ENCODE data around the gene EMX2.
"Not testable (repeated sequence)": the region's sequence is repeated elsewhere in the genome, so short reads cannot be mapped to it uniquely, and the experiment has no call there.

Gene EMX2

DNA sequence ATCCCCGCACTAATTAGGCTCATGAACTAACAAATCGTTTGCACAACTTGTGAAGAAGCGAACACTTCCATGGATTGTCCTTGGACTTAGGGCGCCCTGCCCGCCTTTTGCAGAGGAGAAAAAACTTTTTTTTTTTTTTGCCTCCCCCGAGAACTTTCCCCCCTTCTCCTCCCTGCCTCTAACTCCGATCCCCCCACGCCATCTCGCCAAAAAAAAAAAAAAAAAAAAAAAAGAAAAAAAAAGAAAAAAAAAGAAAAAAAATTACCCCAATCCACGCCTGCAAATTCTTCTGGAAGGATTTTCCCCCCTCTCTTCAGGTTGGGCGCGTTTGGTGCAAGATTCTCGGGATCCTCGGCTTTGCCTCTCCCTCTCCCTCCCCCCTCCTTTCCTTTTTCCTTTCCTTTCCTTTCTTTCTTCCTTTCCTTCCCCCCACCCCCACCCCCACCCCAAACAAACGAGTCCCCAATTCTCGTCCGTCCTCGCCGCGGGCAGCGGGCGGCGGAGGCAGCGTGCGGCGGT is at the start of gene EMX2:
EMX2 (plus strand) TSS at position 41 of the 519 bp plus-strand sequence. CDS start 522 bp downstream, outside the sequence.
- DNase-seq, result no peak

DNA sequence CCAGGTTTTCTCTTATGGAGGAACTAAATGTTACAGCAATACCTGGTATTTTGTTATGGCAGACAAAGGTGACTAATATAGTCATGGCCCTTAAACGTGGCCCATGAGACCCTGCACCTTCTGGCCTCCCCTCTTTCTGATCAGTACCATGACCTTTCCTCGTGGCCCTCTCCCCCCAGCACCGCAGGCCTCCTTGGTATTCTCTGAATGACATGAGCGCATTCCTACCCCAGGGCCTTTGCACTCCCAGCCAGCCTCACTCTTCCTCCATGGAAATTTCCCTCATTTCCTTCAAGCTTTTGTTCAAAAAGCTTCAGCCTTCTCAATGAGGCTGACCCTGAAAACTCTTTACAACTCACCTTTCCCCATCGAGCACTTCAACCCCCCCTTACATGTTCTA is 46.5 kb upstream of the EMX2 start:
- no peak for DNase-seq

DNA sequence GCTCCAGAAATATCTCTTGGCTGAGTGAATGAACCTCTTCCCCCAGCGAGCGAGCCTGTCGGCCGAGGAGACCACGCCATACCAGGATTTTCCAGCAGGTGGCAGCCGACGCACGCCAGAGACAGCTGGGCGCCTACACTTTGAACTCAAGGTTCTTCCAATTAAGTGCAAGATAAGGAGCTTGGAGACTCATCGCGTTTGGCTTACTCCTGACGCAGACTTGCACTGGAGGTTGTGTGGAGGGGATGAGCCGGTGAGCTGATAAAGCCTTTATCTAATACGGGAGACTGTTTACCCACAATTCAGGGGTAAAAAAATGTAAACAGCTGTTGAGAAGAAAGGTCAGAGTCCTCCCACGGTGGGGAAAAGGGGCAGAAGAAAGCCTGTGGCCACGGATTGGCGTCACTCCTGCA is 45.9 kb upstream of the EMX2 start:
- no peak for DNase-seq

DNA sequence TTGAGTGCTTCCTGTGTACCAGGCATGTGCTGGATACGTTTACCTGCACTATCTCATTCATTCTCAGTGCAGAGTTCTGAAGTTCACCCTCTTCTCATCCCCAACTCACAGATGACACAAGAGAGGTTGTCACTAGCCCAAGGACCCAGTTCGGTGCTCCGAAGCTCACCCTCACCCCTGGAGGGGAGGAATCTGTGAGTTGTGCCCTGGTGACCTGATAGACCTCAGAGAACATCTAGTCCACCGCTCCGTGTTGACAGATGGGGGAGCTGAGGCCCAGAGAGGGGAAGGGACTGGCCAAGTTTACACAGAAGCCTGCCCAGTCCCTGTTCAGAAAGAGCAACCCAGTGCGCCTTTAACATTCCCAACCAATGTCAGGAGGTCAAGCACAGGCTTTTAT is 44.8 kb upstream of the EMX2 start:
- no peak for DNase-seq

DNA sequence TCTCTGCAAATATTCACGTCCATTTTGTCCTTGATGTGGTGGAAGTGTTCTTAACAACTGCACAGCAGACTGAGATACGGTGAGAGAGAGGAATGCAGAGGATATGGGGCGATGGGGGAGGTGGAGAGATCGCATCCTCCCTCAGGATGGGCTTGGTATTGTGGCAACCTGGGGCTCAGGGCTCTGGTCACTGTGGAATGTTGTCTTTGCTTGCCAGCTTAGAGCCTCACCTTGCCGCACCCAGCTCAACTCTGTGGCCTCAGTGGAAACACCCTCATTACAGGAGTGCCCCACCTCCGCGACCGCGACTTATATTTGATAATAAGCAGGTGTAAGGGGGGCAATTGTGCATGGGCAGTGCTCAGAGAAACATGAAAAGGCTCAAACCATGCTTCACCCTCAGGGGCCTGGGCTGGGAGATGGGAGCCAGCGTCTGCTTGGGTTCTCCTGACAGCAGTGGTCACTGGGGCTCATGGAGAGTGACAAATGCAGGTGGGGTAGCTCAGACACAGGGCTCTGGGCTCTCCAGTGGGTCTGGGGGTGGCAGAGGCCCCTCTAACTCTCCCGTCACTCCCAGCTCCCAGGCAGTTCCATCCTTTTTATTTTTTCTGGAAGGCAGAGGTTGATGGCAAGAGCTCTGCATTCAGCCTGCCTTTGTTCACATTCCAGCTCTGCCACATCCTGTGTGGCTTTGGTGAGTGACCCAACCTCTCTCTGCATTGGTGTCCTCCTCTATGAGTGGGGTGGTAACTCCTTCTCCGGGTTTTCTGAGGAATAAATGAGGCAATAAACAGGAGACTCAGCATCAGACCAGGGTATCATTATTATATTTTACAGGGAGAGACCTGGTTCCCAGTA is 43.1 kb upstream of the EMX2 start:
- no peak for DNase-seq

DNA sequence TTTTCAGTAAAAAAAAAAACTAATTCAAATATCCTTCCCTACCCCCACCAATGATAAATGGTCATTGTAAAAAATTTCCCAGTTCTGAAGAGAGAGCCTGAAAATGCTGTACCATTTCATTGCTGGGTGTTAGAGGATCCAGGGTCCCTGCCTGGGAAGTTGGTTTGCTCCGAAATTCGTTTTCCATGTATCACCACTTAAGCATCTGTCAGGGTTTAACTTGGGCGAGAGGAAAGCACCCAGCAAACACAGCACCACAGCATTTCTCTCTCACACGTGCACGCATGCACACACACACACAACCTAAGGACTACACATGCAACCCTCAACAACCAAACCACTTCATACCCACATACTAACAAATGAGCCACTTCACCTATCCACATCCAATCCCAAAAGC is 42.1 kb upstream of the EMX2 start:
- DNase-seq, result no peak

DNA sequence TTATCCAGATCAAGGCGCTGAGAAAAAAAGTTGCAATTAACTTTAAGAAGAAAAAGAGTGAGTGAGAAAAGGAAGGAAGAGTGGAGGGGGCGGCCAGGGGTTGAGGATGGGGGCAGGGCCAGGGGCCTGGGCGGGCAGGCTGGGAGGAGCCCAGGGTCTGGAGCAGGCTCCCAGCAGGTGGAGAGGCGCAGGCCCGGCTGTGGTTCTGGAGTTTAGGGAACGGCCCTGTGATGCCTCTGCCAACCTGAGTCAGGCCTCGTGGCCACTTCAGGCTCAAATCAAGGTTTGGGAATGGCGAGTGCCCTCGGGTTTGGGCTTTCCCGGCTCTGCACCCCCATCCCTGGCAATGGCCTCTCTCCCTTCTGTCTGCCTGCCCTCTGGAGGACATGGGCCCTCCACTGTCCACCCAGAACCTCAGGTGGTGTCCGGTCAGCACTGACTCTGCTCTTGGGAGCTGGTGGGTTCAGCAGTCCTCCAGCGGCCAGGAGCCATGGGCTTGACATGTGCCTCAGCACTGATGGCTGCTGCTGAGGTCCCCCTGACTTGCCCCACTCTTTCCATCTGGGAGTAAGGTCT is 41.0 kb upstream of the EMX2 start:
- DNase-seq, result no peak

DNA sequence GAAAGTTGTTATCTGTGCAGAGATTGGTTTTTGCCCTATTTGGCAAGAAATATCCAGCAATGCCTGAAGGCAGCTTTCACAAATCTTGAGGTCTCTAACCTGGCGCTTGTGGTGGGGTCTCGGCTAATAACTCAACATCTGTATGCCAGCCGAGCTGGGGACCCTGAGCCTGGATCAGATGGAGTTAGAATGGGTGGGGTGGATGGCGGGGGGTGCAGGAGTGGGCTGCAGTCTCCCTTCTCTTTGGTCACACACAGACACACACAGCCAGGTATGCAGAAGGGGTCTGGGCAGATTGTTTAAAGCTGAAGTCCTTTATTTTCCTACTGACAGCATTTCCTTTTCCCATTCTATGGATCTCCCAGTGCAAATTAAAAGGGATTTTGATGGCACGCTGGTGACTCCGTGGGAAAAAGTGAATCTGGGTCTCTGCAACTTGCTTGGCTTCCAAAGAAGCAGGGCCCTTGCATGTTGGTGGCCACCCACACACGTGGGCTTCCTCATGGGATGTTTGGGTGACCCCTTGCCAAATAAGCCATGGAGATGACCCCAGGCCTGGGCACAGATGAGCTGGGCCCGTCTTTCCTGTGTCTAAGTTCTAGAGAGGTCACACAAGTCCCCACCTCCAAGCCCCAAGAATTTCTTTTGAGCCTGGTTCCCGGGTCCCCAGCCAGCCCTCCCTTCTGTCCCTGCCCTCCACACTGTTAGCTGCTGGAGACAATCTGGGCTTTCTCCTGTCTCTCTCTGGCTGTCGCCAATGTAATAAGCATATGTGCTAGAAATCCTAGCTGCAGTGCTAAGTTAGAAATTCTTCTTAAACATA is 39.9 kb upstream of the EMX2 start:
- no peak for DNase-seq

DNA sequence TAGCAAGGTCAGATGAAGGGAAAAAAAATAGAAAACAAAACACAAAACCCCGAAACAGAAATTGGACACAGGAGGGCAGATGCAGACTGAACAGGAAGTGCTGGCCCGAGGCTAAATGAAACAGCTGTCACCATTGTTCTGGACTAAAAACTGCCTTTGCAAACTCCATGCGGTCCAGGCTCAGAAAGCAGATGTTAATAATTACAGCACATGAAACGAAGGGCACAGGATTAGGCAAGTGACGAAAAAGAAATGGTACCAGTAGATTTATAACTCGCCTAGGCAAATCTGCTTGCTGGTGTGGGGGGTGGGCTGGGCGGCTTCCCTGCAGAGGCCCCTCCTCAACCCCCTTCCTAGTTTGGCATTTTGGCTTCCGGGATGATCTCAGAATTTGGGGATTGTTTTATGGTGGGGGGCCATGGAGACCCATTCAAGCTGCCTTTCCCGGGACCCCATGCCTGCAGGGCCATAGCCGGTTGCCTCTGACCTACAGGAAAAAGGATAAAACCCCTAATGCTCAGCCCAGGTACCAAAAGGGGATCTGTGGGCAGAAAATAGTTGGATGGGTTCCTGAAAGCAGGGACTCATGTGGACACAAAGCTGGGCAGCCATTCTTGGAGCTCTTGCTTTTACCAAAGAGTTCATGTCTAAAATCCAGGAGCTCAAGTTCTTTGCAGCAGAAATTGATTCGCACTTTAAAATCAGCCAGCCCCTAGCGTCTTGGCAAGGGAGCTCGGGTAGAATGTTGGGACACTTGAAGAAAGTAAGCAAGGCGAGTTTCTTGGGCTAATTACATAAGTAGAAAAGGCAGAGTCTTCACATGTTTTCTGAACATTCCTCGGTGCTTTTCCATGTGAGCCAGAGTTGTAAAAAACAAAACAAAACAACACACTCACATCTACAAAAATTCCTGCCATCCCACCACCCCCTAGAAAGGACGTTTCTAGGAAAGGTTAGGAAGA is 39.0 kb upstream of the EMX2 start:
- DNase-seq, result no peak

DNA sequence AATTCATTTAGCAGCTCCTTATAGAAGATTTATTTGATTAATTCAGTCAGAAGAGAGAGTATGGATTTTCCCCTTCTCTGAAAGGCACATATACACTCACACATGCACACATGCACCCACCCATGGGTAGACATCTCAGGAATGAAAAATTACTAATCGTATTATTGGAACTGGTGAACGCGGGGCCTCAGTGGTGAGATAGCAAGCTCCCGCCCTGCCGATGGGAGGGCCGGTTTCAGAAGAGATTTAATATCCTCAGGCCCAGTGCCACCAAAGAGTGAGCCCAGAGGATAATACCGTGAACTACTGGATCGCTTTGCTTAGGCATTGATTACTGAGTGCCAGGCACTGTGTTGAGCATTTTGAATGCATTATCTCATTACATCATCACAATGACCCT is 38.0 kb upstream of the EMX2 start:
- DNase-seq, result no peak

DNA sequence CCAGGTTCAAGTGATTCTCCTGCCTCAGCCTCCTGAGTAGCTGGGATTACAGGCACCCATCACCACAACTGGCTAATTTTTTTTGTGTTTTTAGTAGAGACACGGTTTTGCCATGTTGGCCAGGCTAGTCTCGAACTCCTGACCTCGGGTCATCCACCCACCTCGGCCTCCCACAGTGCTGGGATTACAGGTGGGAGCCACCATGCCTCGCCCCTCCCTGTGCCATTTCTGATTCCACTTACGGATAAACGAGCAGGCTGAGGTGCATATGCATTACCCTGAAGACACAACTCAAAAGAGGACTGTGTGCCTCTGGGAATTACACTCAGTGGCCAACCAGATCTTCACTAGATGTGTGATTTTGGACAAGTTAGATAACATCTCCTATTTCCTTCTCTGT is 35.5 kb upstream of the EMX2 start:
- not testable (repeated sequence) for DNase-seq

DNA sequence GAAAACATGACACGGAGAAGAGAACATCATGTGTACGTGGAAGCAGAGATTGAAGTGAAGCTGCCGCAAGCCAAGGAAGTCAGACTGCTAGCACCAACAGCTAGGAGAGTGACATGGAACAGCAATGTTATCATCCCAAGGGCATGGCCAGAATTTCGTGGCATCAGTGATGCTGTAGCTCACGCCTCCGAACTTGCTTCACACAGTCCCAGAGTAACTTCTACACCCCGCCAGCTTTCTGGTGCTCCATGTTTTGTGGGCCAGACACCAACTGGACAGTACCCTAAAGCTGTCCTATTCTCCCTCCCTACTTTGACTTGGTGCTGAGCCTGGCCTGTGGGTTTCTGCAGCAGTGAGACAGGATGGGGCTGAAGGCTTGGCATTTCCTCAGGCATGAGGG is 33.0 kb upstream of the EMX2 start:
- DNase-seq, result no peak

DNA sequence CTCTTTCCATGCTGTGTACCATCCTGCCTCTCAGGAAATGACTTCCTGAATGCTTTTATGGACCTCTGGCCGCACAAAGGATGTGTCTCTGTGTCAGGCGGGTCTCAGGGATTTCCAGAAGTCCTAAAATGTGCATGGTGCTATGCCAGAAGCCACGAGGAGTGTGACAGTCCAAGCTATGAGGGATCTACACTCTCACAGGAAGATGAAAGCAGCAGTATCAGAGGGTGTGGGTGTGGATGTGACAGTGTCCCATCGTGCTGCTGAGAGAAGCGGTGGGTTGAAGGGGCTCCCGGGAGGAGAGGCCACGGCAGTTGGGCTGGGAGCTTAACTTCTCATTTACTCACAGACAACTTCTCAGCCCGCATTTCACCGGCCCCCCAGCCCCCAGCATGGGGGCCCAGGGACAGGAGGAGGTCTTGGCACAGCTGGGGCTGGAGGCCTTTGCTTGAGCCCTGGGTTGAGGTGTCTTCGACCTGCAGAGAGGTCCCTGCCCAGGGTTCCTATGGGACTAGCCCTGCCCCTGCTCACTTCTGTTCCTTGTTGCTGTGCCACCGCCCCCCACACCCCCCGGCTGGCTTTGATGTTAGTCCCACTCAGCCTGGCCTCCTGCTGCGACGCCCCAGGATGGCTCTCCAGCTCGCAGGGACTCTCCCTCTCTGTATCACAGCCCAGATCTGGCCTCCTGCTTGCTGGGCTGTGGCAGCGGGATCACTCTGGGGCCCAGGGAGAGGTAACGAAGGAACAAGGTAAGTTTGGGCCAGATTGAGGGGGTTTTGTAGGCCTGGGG is 30.8 kb upstream of the EMX2 start:
- DNase-seq, result no peak

DNA sequence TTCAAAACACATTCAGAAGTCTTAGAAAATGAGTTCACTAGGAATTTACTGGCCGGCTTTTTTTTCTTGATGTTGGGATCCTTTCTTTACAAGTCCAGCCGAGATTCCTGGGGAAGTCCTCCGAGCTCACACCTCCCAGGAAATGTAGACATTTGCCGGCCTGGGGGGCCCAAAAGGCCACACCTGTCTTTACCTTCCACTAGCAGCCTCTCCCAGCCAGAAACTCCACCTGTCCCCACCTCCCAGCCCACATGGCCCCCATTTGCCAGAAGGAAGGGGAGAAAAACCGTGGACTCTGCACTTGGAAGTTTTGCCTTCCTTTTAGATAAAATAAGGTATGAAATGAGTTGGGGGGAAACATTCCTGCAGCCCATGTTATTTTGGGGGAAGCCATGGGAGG is 27.6 kb upstream of the EMX2 start:
- no peak for DNase-seq

DNA sequence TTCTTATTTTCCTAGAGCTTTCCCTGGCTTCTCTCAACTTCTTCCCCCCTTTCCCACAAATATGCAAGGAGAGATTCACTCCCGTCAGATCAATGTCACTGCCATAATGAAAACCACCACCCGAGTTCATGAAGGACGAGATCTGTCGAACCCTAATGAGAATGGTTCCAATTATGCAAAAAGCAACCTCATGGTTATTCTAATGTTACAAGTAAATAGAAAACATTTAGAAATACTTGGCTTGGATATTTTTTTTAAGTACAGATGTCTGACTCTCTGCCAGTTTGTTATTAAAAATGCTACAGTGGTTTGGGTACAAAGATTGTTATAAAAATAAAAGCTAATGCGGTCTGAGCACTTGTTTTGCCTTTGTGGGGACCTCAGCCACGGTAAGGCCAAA is 25.9 kb upstream of the EMX2 start:
- no peak for DNase-seq

DNA sequence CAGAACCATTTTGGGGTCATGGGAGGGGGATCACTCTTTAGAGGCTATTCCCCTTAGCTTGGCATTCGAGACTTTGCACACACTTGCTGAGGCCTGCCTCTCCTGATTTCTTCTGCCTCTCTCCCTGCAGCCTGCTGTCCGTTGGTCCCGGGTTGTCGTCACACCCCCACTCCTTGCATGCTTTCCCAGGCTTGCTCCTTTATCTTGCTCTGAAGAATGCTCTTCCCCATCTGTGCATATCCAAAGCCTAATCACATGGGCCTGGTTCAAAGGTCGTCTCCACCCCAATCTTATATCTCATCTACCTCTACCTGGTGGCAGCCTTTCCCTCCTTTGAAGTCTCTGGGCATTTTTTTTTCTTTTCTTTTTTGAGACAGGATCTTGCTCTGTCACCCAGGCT is 24.3 kb upstream of the EMX2 start:
- no peak for DNase-seq

DNA sequence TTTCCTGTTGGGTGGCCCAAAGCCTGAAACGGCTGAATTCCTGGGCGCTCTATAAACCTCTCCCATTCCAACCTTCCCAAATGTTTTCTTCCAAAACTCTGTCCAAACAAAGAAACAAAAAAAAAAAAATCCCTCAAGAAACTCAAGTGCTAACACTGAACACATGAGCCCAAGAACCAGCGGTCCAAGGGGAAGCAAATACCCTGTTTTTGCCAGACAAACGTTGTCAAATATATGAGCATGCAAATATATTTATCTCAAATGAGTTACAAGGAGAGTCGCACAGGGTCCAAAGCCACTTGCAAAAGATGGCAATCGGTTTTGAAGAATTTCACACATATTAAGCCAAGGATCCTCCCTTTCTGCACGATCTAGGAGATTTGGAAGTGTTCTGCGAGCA is 23.3 kb upstream of the EMX2 start:
- no peak for DNase-seq

DNA sequence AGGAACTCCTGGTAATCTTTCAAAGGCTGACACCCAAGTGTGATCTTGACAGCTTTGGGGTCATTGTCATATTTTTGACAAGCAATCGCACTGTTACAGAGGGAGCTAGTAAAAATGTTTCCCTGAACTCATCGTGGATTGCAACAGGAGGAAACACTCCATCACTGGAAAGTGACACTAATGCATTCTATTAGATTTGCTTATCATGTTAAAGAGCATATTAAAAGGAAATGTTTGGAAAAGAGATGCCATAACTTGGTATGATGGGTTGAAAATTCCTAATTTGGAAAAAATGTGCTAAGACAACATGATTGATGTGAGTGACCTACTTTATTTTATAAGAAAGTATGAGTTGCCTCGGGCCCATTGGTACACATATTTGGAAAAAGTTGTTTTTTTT is 22.7 kb upstream of the EMX2 start:
- DNase-seq, result no peak

DNA sequence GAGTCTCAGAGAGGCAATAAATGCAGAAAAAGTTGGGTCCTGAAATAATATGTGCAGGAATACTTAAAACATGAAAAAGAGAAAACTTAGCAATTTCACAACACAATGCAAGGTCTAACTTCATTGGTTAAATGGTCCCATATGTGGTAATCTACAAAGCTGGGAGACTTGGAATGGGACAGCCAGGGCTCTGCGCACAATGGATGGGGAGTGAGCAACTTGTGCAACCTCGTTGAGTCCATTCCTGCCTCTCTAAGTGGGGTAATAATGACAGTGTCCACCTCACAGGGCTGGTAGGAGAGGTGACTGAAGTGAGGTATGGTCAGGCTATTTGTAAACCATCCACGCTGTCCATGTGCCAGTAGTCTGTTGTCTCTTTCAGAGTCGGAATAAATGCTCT is 11.8 kb upstream of the EMX2 start:
- no peak for DNase-seq

DNA sequence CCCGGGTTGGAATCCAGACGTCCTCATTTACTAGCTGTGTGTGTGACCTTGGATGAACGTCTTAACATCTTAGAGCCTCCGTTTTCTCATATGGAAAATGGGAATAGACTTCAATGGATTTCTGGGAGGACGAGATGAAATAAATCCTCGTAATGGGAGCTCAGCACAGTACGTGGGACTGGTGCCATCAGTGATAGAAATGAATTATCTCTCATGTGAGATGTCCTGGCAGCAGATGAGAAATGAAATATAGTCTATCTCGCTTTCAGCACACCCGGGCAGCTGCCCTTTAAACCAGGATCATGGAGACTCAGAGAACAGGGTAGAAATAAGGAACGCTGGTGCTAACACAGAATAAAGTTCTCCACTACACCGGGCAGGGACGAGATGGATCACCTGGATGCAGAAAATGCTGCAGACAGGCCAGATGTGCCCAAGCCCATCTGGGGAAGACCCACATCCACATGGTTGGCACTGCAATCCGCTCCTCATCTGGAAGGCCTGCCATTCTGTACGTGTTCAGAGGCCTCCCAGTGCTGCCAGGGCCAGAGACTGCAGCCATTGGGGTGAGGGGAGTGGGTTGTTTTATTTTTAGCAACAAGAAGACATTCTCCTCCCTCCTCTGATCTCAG is 11.1 kb upstream of the EMX2 start:
- no peak for DNase-seq

DNA sequence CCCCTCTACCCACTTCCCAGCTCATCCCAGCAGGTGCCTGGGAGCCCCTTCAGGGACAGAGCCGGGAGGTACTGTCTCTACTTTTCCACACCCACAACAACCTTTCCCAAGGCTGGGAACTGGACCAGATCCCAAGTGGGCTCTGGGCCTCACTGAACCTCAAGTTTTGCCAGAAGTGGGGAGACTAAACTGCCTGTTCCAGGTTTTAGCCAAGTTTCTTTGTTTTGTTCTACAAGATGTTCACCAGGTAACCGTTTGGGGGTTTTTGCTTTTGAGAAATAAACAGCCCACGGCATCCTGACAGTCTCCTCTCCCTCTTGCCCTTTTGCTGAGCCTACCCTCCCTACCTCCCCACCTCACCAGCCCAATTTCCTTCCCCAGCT is 10.6 kb upstream of the EMX2 start:
- DNase-seq, result no peak
